Neural progenitor cell (in vitro differentiated cells): ENCODE results near the gene SPATA21. TPM values are rescaled to one million over a fixed set of nuclear protein-coding genes. Genes with fewer than 3 reads are reported as not detected.
"Not testable (repeated sequence)": the region's sequence is repeated elsewhere in the genome, so short reads cannot be mapped to it uniquely, and the experiment has no call there.

ENCODE experiments used
- DNase-seq: peaks from one replicate; pipeline ENCODE4 v3.0.0-alpha.2; 2016; ENCODE audit warnings: low spot score
- H2AFZ ChIP-seq: fragments of 200-600 bp; sonication (generic); replicated peaks from 2 replicates; pipeline ENCODE4 v1.6.1; 2016; ENCODE audit warnings: antibody characterized with exemption
- H3F3A ChIP-seq: fragments of 200-600 bp; sonication (generic); 2 replicates; pipeline ENCODE4 v1.6.1; 2016; ENCODE audit warnings: antibody characterized with exemption, low read depth
- H3K27ac ChIP-seq: fragments of 200-600 bp; sonication (generic); 2 replicates; pipeline ENCODE4 v1.5.1; 2016; ENCODE audit warnings: mild to moderate bottlenecking
- H3K27me3 ChIP-seq: fragments of 200-600 bp; sonication (generic); 2 replicates; pipeline ENCODE4 v1.6.1; 2016; ENCODE audit warnings: mild to moderate bottlenecking, moderate library complexity
- H3K36me3 ChIP-seq: fragments of 200-600 bp; sonication (generic); 2 replicates; pipeline ENCODE4 v1.5.1; 2016
- H3K4me1 ChIP-seq: fragments of 200-600 bp; sonication (generic); 2 replicates; pipeline ENCODE4 v1.6.1; 2016; ENCODE audit warnings: mixed run types
- H3K4me2 ChIP-seq: fragments of 200-600 bp; sonication (generic); 2 replicates; pipeline ENCODE4 v1.6.1; 2016
- H3K4me3 ChIP-seq: fragments of 200-600 bp; sonication (generic); 2 replicates; pipeline ENCODE4 v1.5.1; 2016
- H3K79me2 ChIP-seq: fragments of 200-600 bp; sonication (generic); 2 replicates; pipeline ENCODE4 v1.6.1; 2016; ENCODE audit warnings: low read depth
- H3K9ac ChIP-seq: fragments of 200-600 bp; sonication (generic); 2 replicates; pipeline ENCODE4 v1.6.1; 2016
- H3K9me3 ChIP-seq: fragments of 200-600 bp; sonication (generic); 2 replicates; pipeline ENCODE4 v1.5.1; 2016; ENCODE audit warnings: low read depth
- H4K20me1 ChIP-seq: fragments of 200-600 bp; sonication (generic); 2 replicates; pipeline ENCODE4 v1.6.1; 2016; ENCODE audit warnings: low read depth
- H3K27ac Mint-ChIP-seq: 3 replicates; pipeline ENCODE4 v1.8.0; 2021; ENCODE audit warnings: mixed read lengths
- H3K27me3 Mint-ChIP-seq: 2 replicates; pipeline ENCODE4 v1.8.0; 2022; ENCODE audit warnings: low read depth, mild to moderate bottlenecking, inconsistent platforms, moderate library complexity, mixed read lengths; ENCODE audit not compliant: insufficient read depth
- H3K36me3 Mint-ChIP-seq: 3 replicates; pipeline ENCODE4 v1.8.0; 2021; ENCODE audit warnings: mixed read lengths
- H3K4me1 Mint-ChIP-seq: 3 replicates; pipeline ENCODE4 v1.8.0; 2021; ENCODE audit warnings: mixed read lengths
- H3K4me3 Mint-ChIP-seq: 3 replicates; pipeline ENCODE4 v1.8.0; 2021; ENCODE audit warnings: mild to moderate bottlenecking, moderate library complexity, mixed read lengths
- H3K9me3 Mint-ChIP-seq: 3 replicates; pipeline ENCODE4 v1.8.0; 2020; ENCODE audit warnings: mixed read lengths
- EZH2 ChIP-seq: fragments of 200-600 bp; sonication (generic); IDR thresholded peaks from 2 replicates; pipeline ENCODE4 v1.6.1; 2017; ENCODE audit warnings: antibody characterized with exemption, mild to moderate bottlenecking, moderate library complexity
- EZH2phosphoT487 ChIP-seq: fragments of 200-600 bp; sonication (generic); IDR thresholded peaks from 2 replicates; pipeline ENCODE4 v1.6.1; 2017; ENCODE audit warnings: antibody characterized with exemption
- total RNA-seq: library from RNA; depleted of rRNA; stranded (reverse); fragments of >200 nt; gene quantifications from 2 replicates; pipeline ENCODE4 v1.2.3, GENCODE V29; 2015; ENCODE audit warnings: low replicate concordance
- TF ChIP-seq, protein P1 (sequence below): fragments of 200-600 bp; sonication (generic); IDR thresholded peaks from 2 replicates; pipeline ENCODE4 v1.5.1; 2017; ENCODE audit warnings: antibody characterized with exemption, mild to moderate bottlenecking

SPATA21 gene
- total RNA-seq, 1 donor from 2014 or later = not detected

DNA sequence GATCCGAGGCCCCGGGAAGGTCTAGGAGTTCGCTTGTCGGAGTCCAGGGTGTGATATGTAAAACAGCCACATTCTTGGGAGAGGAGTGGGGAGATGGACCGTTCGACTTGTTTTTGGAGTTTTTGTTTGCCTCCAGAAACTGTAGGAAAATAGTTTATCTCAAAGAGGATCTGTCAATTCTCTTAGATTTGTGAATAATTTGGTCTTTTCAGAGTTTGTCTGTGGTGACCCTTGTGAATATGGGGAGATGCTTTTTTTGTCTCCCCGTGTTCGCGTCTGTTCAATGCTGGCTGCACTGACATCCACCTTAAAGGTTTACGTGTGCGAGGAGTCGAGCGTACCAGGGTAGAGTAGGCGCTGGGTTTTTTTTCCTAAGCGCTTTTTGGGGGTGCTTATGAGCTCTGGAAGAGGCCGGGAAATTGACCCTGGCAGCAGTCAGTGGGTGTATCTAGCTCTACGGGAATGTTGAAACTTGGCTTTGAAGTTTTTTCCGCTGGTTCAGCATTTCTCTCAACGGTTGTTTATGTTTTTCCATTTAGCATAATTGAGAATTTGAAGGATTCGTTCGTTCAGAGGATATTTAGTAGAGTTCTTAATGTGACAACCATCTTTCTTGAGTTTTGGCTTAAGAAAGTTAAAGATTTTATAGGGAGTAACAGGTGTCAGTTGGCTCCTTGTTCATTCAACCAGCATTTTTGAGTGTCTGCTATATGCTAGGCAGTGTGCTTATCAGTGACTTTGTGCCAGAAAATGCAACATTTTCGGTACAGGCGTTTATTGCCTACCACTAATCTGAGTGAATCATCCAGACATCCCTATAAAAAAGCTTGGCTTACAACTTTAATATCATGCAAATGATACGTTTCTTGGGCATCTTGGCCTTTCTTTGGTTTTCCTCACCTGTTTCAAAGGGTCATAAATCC, 69.0 kb downstream of the SPATA21 start:
- Mint-ChIP-seq H3K9me3 (no peaks in the 10 kb centered on the region), H3K27ac (peak overlapping the region; percentile 97), H3K4me3 (peak overlapping the region; percentile 98), H3K4me1 (peaks cover 34% of the 10 kb centered on the region), H3K27me3 (peaks cover 6% of the 10 kb centered on the region), H3K36me3 (peaks cover 6% of the 10 kb centered on the region)
- Histone ChIP-seq H3K9ac (peak overlapping the region; percentile 76), H3K27ac (no peak overlapping the region), H3K36me3 (no peaks in the 10 kb centered on the region), H3K79me2 (peaks cover 60% of the 10 kb centered on the region), H3K4me3 (peak overlapping the region; percentile 97), H3K27me3 (peaks cover 14% of the 10 kb centered on the region), H2AFZ (no peak overlapping the region), H3K4me1 (peaks cover 12% of the 10 kb centered on the region), H4K20me1 (peaks cover 56% of the 10 kb centered on the region), H3K4me2 (peak overlapping the region; percentile 75), H3K9me3 (no peaks in the 10 kb centered on the region), H3F3A (no peaks in the 10 kb centered on the region)
- peak; percentile 74 for DNase-seq
- TF ChIP-seq EZH2 (no peak), EZH2phosphoT487 (no peak)
- TF ChIP-seq, protein P1, sequence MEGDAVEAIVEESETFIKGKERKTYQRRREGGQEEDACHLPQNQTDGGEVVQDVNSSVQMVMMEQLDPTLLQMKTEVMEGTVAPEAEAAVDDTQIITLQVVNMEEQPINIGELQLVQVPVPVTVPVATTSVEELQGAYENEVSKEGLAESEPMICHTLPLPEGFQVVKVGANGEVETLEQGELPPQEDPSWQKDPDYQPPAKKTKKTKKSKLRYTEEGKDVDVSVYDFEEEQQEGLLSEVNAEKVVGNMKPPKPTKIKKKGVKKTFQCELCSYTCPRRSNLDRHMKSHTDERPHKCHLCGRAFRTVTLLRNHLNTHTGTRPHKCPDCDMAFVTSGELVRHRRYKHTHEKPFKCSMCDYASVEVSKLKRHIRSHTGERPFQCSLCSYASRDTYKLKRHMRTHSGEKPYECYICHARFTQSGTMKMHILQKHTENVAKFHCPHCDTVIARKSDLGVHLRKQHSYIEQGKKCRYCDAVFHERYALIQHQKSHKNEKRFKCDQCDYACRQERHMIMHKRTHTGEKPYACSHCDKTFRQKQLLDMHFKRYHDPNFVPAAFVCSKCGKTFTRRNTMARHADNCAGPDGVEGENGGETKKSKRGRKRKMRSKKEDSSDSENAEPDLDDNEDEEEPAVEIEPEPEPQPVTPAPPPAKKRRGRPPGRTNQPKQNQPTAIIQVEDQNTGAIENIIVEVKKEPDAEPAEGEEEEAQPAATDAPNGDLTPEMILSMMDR = no peak

DNA sequence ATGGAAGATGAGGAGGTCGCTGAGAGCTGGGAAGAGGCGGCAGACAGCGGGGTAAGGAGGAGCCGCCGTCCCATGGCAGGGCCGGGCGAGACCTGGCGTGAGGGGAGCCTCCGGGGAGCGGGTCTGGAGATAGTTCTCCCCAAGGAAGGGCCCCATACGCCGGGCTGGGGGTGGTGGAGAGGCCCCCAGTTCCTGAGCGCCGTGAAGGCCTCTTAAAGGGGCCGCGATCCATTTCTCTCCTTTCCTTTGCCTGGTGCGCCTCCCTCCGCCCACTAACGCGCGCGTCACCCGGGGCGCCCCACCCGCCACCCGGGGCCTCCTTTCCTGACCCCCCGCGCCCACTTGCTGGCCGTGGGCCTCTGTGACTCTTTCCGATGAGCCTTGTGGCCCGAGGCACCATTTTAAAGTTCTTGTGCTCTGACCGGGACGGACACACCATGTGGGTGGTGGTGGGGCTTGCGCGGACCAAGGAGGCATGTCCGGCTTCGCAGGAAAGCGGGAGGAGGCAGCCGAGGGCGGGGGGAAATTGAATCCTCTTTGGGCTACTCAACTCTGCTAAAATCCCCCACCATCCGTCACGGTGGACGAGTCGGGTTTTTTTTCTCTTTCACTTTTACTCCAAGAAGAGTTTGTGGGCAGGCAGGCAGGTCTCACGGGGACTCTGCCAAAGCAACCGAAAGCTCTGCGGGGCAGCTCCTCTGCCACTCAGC, 69.8 kb downstream of the SPATA21 start:
- H3K36me3 Mint-ChIP-seq = peaks cover under 1% of the 10 kb centered on the region
- Histone ChIP-seq H3K9ac (peak overlapping the region; percentile 76), H3K4me2 (peak overlapping the region; percentile 75), H3K9me3 (no peaks in the 10 kb centered on the region), H2AFZ (peak overlapping the region; percentile 69), H3K27ac (peak overlapping the region; percentile 88), H3K4me1 (peaks cover 12% of the 10 kb centered on the region), H3K4me3 (peak overlapping the region; percentile 97), H4K20me1 (peaks cover 48% of the 10 kb centered on the region), H3K27me3 (peaks cover 14% of the 10 kb centered on the region), H3K36me3 (no peaks in the 10 kb centered on the region), H3K79me2 (peaks cover 52% of the 10 kb centered on the region), H3F3A (no peaks in the 10 kb centered on the region)
- H3K4me1 Mint-ChIP-seq = peaks cover 31% of the 10 kb centered on the region
- peak overlapping the region; percentile 97 for H3K27ac Mint-ChIP-seq
- peak overlapping the region; percentile 98 for H3K4me3 Mint-ChIP-seq
- peaks cover 8% of the 10 kb centered on the region for H3K27me3 Mint-ChIP-seq
- TF ChIP-seq EZH2phosphoT487 = no peak
- TF ChIP-seq, protein P1 = peak; percentile 14
- H3K9me3 Mint-ChIP-seq = no peaks in the 10 kb centered on the region
- DNase-seq = peak; percentile 82

DNA sequence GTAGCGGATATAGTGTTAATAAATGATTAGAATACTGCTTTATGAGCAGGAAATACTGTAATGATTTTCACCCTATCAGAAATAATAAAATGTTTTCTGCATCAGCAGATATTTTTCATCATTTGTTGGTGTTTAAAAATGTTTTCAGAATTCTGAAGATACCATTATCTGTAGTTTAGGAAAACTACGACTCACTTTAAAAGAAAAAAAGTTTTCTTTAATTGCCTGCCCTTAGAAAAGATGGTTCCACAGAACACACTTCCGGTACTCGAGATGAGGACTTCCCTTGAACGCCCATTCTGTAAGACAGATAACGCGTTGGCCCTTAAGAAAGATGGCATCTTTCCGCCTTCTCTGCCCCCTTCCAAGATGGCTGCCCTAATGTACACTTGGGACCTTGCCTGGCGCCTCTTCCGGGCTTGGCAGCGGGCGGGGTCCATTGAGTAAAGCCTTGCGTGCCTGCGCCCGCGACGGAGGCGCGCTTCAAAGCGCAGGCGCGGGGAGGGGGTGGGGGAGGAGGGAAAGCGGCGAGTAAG, 70.4 kb downstream of the SPATA21 start, which contains the start of gene SZRD1:
TSS of gene SZRD1 (plus strand) at position 521 of the 536 bp plus-strand sequence. CDS start 16 bp downstream, outside the sequence.
- no peaks in the 10 kb centered on the region for H3K36me3 Mint-ChIP-seq
- Histone ChIP-seq H3K79me2 (peaks cover 46% of the 10 kb centered on the region), H3K4me3 (peak within 1 kb of the TSS; percentile 97), H3F3A (no peaks in the 10 kb centered on the region), H3K27ac (peak within 1 kb of the TSS; percentile 88), H3K4me1 (peaks cover 12% of the 10 kb centered on the region), H3K36me3 (no peaks in the 10 kb centered on the region), H3K4me2 (peak within 1 kb of the TSS; percentile 75), H3K9me3 (no peaks in the 10 kb centered on the region), H2AFZ (peak within 1 kb of the TSS; percentile 69), H4K20me1 (peaks cover 41% of the 10 kb centered on the region), H3K9ac (peak within 1 kb of the TSS; percentile 76), H3K27me3 (peaks cover 14% of the 10 kb centered on the region)
- no peak for TF ChIP-seq EZH2phosphoT487
- peak; percentile 11 for TF ChIP-seq EZH2
- TF ChIP-seq, protein P1 = no peak
- peak within 1 kb of the TSS; percentile 98 for H3K4me3 Mint-ChIP-seq
- DNase-seq = peak; percentile 99
- peaks cover 8% of the 10 kb centered on the region for H3K27me3 Mint-ChIP-seq
- peak within 1 kb of the TSS; percentile 97 for H3K27ac Mint-ChIP-seq
- no peaks in the 10 kb centered on the region for H3K9me3 Mint-ChIP-seq
- H3K4me1 Mint-ChIP-seq = peaks cover 28% of the 10 kb centered on the region

DNA sequence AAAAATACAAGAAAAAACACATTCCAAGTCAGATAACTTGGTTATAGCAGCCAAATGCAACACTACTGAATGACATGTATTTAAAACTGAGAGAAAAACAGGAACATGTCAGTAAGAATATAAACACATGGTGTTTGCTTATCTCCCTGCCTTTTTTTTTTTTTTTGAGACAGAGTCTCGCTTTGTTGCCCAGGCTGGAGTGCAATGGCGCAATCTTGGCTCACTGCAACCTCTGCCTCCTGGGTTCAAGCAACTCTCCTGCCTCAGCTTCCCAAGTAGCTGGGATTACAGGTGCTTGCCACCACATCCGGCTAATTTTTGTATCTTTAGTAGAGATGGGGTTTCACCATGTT, 72.1 kb downstream of the SPATA21 start:
- Histone ChIP-seq H3K4me1 (peaks cover 12% of the 10 kb centered on the region), H3K27me3 (peaks cover 14% of the 10 kb centered on the region)
- not testable (repeated sequence) for H3K9me3 Mint-ChIP-seq

More for the DNA sequence above, 72.1 kb downstream of the SPATA21 start:
- H2AFZ ChIP-seq, H3K4me2 ChIP-seq, H3K4me3 ChIP-seq, H3F3A ChIP-seq, DNase-seq, H3K36me3 ChIP-seq, H3K9ac ChIP-seq, H3K27ac Mint-ChIP-seq, H3K4me3 Mint-ChIP-seq, H3K36me3 Mint-ChIP-seq, H3K9me3 ChIP-seq, H3K27ac ChIP-seq, H3K27me3 Mint-ChIP-seq: not testable (repeated sequence)
- H3K79me2 ChIP-seq = peaks cover 29% of the 10 kb centered on the region
- peaks cover 27% of the 10 kb centered on the region for H4K20me1 ChIP-seq
- H3K4me1 Mint-ChIP-seq = peaks cover 23% of the 10 kb centered on the region
